DMS79 (cell line): ENCODE results near the gene ARPC1B.
A peak's percentile ranks its signal among the peaks of the same experiment; 100 is the strongest.

Experiments used
- DNase-seq: peaks from one replicate; lab custom pipeline; 2025; lab: John Stamatoyannopoulos, UW

ARPC1B gene

DNA sequence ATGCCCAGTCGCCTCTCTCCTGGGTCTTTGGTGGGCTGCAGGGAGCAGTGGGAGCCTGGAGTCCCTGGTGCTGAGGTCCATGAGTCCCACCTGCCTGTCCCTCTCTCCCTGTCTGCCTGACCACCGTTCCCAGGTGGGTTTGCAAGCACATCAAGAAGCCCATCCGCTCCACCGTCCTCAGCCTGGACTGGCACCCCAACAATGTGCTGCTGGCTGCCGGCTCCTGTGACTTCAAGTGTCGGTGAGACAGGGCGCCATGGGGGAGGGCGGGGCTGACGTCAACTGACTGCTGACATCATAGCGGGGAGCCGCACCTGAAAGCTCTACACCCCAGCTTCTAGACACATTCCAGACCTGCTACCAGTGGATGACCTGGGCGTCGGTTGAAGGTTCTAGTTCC is 15.2 kb downstream of the ARPC1B start:
- no peak for DNase-seq

DNA sequence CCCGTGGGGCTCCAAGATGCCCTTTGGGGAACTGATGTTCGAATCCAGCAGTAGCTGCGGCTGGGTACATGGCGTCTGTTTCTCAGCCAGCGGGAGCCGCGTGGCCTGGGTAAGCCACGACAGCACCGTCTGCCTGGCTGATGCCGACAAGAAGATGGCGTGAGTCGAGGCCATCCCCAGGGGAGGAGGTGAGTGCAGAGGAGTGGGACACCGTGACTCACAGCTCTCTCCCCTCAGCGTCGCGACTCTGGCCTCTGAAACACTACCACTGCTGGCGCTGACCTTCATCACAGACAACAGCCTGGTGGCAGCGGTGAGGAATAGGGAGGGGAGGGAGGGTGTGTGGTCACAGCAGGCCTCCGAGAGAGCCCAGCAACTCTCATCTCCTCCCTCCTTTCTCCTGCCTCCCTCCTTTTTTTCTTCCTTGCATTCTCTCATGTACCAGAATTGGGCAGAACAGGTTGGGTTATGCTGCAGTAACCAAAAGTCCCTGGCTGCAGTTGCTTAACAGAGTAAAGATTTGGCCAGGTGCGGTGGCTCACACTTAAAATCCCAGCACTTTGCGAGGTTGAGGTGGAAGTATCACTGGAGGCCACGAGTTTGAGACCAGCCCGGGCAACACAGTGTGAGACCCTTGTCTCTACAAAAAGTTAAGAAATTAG is 16.5 kb downstream of the ARPC1B start:
- DNase-seq: no peak

DNA sequence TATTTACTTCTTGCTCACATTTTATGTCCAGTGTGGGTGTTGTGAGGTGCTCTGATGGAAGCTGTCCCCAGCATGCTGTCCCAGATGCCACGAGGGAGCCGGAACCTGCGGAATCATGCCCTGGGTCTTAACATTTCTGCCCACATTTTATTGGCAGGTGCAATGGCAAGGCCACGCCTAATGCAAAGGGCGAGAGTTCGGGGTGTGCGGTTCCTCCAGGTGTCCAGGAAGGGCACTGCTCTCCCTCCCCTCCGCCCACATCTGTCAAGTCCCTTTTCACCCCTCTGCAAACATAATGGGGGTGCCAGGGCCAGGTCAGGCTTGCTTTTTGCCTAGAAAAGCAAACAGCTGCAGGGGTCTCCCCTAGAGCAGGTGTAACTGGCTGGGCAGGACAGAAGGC is 17.5 kb downstream of the ARPC1B start:
- no peak for DNase-seq

DNA sequence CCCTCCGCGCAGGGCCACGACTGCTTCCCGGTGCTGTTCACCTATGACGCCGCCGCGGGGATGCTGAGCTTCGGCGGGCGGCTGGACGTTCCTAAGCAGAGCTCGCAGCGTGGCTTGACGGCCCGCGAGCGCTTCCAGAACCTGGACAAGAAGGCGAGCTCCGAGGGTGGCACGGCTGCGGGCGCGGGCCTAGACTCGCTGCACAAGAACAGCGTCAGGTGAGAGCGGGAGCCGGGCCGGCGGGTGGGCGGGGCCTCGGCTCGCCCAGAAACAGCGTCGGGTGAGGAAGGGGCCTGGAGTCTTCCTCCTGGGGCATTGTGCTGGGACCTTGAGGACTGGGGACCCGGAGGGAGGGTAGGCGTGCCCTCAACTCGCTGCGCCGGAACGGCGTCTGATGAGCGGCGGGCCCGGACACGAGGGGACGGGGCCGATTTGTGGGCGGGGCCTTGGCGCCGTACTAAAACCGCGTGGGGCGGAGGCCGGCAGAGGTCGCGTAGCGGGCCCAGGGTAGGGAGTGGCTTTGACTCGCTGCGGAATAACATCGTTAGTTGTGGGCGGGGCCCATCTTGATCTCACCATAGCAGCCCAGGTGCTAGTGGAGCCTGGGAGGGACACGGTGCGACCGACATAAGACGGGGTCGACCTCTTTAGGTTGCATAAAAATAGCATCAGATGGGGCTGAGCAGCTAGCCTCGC is 18.3 kb downstream of the ARPC1B start:
- DNase-seq: peak; percentile 81

DNA sequence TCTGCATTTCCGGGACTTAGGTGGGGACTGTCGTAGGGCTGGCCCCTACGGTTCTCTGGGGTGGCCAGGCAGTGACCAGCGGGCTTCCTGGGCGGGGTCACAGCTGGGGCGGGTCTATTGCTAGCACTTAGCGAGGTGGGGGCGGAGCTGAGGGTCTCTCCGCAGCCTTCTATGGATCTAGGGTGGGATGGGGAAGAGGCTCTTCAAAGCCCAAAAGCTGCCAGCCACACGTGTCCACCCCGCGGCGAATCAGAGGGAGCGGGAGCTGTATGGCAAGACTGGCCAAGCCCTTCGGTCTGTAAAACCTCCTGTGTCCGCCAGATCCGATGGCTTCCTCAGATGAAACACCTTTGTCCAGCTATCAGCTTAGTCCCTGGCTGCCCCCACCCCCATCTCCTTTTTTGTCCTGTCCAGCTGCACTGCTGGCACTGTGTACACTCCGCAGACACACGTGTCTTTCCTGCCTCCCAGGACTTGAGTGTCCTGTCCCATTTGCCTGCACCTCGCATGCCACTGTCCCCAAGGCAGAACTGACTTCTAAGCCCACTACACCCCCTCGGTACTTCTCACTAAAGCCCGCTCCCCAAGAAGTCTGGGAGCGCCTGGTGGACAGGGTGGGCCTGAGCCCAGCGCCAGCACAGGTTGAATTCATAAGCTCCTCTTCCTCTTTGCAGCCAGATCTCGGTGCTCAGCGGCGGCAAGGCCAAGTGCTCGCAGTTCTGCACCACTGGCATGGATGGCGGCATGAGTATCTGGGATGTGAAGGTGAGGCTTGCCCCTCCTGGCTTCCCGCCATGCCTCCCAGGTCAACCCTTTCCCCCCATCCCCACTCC is 19.0 kb downstream of the ARPC1B start:
- DNase-seq: peak; percentile 79

DNA sequence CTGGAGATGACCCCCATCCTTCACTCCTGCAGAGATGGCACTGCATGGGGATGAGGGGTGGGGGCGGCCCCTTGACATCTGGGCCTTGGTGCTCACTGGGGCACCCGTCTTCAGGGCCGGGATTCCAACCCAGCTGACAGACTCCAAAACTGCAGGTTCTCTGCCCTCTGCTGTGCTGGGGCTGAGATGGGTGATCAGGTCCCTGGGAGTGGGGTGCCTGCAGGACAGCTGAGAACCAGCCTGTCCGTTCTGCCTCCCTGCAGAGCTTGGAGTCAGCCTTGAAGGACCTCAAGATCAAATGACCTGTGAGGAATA is 19.6 kb downstream of the ARPC1B start:
- no peak for DNase-seq

DNA sequence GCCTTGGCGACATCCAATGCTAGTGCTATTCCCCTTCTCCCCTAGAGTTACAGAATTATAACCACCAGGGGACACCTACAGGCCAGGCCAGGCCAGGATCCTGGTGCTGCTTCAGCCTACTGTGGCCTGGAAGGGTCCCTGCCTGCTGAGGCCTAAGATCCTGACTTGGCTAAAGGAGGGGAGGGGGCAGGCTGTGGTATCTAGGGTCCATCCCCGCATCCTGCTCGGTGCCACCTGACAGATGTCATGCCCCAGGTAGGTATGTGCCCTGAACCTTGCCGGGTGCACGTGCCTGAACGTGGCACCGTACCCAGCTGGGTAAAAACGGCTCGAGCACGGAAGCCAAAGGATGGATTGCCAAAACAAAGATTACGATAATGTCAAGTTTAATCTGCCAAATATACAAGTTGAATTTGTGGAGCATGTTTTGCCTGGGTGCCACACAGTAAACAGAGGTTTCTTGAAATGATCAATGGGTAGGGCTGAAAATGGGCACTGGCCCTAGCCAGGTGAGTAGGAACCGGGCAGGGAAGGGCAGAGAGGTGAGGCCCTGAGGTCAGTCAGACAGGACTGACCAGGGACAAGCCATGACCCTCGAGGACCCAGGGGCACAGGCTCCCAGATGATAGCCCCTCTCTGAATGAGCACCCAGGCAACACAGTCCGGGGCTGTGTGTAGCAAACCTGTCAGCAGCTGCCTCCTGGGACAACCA is 21.2 kb downstream of the ARPC1B start:
- no peak for DNase-seq

DNA sequence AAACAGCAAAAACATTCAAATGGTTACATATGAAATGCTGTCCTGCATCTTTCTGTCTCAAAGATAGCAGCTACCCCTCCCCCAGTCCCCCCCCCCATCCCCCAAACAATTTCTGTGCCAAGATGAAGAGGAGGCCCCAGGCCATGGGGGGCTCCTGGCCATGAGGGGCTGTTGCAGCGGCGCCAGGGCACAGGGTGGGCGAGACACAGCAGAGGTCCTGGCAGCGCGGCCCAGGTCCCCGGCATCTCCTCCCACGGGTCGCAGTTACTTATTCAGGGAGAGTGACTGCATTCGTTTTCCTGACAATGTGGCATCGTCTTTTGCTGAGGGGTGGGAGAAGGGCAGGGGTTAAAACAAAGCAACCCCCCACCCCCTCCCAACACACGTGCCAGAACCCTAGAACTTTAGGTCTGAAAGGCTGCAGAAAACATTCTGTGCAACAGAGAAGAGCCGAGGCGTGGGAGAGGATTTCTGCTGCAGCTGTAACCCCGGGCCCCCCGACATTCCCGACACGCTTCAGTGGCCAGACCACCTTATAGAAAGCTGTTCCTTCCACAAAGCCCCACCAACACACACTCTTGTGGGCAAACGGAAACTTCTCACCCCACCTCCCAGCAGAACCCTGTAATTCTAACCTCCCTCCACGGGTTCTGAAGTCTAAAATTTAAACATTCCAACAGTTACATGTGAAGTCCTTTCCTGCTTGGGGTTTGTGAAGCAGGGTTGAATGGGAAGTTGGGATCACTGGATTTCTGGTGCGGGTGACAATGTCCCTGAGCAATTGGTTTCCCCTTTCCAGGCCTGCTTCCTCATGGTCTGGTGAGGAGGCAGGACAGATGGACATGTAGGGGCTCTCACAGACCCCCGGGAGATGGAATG is 22.1 kb downstream of the ARPC1B start:
- DNase-seq: no peak

DNA sequence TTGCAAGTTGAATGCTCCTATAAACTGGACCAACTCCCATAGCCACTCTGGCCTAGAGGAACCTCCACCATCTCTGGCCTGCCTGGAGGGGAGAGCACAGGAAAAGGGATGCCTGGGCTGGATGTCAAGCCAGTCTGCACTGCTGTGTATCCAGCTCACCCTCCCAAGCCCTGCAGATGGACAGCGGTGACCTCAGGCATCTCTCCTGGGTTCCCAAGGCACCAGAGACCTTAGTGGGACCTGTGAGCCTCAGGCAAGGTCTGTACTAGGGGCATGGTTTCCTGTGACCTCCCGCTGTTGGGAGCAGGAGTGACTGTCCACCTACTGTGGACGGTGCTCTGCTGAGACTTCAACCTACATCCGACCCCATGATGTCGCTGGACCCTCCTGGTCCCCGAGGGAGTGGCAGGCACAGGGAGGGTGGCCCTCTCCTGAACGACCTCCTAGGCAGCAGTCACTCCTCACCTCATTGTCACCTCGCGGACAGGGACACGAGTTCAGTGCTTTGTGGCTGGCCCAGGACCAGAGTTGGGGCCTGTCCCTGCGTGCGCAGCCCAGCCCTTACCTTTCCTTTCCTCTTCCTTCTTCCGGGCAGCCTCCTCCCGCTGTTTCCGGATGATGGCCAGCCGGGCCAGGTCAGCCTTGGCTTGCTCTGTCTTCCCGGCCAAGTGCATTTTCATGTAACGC is 22.9 kb downstream of the ARPC1B start:
- no peak for DNase-seq

DNA sequence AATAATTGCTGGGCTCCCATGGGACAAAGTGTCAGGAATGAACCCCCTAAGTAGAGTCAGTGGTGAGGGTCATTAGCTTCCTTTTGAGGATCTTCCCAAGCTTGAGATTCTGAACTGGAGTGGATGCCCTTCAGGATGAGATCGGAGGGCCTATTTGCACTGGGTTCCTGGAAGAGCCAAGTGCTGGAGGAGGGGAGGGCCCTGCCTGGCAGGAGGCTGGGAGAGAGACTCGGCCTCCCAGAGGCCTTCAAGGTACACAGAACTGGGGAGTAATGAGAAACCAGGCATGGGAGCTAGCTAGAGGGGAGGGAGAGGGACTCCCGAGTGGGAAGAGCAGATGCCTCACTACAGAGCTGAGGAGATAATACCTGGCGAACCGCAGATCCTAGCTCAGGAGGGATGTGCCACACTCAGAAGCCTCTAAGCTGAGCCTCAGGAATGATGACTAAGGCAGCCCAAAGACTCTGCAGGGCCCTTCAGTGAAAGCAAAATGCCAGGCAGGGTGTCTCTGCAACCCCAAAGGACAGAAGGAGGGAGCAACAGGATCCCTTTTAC is 24.4 kb downstream of the ARPC1B start:
- DNase-seq: no peak

DNA sequence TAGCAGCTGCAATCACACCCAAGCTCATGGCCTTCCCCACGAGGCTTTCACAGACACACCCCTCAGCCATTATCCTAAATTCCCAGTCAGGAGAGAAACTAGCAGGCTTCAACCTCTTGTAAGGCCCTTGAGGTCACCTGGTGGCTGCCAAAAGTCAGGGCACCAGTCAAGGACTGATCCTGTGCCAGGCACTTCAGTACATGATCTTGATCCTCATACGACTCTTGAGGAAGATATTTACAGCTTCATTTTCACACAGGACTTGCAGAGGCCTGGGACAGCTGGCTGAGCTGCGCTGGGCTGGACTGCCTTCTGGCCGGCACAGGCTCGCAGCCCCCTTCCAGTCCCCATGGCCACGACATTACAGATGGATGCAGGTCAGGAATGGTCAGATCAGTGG is 25.1 kb downstream of the ARPC1B start:
- DNase-seq: peak; percentile 96

DNA sequence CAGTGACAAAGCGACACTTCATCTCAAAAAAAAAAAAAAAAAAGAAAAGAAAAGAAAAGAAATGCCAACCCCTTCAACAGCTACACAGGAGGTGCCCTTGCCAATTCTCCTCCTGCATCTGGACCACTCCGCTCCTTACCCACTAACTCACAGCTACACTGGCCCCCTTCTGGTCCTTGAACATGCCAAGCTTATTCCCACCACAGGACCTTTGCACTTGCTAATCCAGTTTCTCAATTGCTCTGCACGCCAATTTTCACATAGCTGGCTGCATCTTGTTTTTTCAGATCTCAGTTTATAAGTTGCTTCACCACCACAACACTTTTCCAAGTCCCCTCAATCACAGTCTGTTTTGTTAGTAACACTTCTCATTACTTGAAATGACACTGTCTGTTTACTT is 28.3 kb downstream of the ARPC1B start:
- no peak for DNase-seq

DNA sequence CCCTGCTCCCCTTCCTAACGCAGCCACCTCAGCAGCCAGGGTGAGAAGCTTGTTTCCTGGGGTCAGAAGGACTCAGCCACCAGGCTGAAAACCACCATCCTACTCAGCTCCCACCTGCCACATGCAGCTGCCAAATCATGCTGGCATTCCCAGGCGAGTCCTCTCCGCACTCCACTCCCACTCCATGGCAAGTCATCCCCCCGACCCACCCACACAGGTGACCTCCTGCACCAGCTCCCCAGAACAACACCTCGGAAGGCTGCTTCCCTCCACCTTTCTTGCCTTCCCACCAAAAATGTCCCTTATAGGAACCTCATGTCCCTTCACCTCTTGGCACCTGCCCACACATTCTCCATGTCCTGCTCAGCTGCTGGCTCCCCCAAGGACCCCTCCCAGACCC is 29.2 kb downstream of the ARPC1B start:
- DNase-seq: no peak

DNA sequence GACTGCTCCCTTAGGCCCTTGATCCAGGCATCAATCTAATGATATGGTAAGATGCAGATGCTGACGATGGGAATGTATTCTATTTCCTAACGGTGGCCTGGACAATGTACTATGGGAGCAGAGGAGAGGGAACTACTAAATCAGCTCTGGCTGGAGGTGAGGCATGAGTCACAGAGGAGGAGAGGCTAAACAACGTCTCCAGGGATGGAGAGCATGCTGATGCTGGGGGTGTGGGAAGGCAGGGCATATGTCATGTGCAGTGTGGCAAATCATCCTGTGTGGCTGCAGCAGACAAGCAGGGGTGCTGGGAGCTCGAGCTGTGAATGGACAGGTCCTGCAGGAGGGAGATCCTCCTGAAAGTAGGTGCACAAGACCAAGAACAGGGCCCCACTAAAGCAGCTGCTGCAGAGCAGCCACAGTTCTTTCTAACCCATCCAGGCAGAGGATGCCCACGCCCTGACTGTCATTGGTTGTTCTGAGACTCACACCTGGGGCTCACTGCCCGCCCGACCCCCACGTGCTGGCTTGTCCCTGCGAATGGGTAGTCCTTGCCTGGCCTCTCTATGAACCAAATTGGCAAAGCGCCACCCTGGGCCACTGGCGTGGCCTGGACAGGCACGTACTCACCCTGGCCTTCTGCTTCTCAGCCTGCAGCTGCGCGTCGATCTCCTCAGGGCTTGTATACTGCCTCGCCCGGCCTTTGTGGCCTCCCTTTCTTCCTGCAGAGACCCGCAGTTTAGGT is 29.9 kb downstream of the ARPC1B start:
- DNase-seq: no peak

DNA sequence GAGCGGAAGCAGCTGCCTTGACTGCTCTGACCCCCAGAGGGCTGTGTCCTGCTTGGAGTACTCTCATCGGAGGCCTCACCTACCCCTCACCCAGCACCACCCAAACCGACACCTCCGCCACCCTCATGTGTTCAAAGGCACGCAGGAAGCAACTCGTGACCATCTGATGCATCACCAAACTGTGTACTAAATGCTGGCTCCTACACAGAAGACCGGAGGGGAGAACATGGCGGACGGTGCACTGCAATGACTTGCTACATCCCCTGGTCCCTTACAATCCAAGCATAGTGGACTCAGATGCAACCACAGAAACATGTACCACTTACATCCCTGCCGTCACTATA is 30.4 kb downstream of the ARPC1B start:
- no peak for DNase-seq

DNA sequence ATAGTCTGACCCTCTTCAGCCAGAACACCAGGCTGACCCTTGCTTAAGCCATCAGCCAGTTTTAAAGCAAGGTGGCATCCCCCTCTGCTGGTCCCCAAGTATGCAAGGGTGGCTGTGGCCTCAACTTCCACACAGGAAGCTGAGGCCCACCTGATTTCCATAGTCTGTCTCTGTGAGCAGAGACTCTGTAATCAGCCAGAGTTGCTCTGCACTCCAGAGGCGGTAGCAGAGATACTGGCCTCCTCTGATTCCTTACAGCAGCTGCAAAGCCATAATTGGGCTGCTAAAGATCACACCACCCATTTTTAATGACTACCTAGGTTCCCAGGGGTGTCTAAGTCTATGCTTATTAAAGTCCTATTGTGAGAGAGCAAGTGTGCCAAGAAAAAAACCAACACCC is 32.0 kb downstream of the ARPC1B start:
- DNase-seq: no peak

DNA sequence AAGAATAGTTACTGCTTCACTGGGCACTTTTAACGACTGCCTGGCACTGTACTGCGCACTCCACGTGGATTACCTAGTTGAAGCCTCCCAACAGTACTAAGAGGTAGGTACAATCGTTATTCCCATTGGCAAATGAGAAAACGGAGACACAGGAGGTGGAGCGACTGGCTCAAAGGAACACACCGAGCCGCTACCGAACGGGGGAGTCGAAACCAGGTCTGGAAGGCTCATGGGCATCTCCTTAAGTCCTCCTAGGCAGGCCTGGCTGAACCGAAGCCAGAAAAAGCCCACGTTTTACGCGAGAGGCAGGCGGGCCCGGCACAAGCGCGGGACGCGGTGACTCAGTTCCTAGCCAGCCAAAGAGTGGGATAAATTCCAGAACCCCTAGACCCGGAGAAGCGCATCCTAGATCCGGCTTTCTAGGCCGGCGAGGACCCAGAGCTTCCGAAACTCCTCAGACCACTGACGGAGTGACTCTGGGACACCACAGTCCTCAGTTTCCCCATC is 33.4 kb downstream of the ARPC1B start:
- peak; percentile 13 for DNase-seq

DNA sequence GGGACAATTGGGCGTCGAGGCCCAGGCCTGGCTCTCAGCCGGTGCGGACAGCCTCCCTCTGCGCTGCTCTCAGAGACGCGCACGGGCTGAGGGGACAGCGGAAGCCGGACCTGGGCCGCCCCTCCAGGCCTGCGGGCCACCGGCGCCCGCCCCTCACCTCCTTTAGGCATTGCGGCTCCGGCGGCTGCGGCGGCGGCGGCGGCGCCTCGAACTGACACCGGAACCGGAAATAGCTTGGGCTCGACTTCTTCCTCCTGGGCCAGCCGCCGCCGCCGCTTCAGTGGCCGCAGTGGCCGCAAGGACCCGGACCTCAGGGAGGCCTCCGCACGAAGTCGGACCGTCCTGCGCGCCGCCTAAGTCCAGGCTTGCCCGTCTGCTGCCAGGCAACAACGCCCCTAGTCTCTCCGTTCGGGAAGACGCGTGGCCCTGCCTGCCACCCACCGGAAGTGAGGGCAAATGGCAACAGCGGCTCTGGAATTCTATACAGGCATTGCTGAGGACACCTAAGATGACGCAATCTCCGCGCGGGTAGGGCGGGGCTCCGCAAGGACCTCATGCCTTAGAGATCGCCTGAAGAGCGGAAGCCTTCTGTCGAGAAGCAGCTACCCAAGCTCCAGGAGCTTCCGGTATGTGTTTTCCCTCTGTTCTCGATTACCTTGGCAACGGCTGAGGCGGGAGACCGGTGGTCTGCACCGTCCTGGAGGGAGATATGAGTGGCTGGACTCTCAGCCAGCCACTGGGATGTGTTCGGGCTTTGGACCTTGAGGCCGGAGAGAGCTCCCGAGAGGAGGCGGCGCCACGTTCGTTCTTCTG is 34.1 kb downstream of the ARPC1B start, which contains the start of the genes BUD31 and PDAP1:
Gene BUD31 (plus strand): TSS at position 591 of the 813 bp plus-strand sequence. CDS start 2,124 bp downstream, outside the sequence.
Gene PDAP1 (minus strand): TSS at position 219 of the 813 bp plus-strand sequence. CDS start 49 bp downstream, at position 170.
- peak; percentile 91 for DNase-seq

DNA sequence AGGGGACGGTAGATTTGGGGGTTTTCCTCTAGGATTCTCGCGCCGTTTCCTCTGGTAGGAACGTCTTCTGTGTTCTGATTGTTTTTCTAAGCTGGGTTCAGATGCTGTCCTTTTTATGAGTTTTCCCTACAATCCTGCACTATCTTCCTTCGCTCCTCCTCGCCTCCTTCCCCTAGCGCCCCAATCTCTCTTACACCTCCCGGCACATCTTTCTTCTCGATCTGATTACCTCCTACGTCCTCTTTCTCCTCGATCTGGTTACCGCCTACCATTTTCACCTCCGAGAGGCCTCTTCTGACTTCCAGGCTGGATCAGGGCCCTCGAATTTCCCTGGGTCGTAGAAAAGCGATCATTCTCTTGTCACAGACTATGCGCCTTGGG is 34.7 kb downstream of the ARPC1B start:
- DNase-seq: no peak
